CMK (cell line): ENCODE data around the gene TRNT1.

Source experiments
- DNase-seq: peaks from one replicate; pipeline ENCODE4 v3.0.0-alpha.2; 2010; ENCODE audit warnings: low read depth

The TRNT1 gene

GRCh38 chr3:3110749-3111361 is 15.9 kb upstream of the TRNT1 start:
- DNase-seq = no peak

DNA sequence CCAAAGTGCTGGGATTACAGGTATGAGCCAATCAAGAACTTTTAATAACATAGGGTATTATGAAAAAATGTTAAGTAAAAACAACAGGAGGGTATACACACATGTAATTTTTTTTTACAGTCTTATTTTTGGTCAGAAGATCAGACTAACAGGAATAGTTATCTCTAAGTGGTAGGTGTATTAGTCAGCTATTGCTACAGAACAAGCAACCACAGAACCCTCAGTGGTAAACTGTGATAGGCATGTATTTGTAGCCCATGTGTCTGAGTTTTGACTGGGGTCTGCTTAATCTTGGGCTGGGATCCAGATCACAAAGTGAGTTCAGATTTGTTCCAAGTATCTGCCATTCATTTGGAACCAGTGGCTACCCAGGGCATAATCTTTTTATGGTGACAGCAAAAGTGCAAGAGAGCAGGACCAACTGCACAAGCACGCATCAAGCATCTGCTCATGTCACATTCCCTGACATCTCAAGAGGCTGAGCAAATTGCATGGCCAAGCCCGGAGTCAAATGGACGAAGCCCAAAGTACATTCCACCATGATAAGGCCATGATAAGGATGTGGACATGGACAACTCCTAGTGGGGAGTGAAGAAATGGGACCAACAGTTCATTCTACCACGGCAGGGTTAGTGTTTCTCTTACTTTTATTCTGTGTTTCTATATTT is 13.6 kb upstream of the TRNT1 start:
- DNase-seq = no peak

GRCh38 chr3:3117651-3118050 is 9.1 kb upstream of the TRNT1 start:
- DNase-seq = no peak

DNA sequence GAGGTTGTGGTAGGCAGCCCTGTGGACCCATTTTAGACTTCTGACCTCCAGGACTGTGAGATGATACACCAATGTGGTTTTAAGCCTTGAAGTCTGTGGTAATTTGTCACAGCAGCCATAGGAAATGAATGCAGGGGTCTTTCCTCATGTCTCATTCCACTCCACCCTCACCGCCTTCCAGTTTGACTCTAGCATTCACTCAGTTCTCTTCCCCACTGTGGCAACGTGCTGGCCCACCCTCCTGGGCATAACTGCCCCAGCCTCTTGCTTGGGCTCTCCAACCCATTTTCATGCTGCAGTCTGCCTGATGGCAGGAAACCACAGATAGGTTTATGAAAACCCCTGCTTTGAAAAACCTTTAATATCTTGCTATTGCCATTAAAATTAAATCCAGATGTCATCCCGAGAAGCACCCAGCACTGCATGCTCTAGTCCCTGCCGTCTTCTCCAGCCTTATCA is 7.3 kb upstream of the TRNT1 start:
- DNase-seq = no peak

GRCh38 chr3:3125977-3126376 is 763 bp upstream of the TRNT1 start:
- DNase-seq = no peak

GRCh38 chr3:3127432-3128010 is 781 bp downstream of the TRNT1 start:
- DNase-seq = no peak

DNA sequence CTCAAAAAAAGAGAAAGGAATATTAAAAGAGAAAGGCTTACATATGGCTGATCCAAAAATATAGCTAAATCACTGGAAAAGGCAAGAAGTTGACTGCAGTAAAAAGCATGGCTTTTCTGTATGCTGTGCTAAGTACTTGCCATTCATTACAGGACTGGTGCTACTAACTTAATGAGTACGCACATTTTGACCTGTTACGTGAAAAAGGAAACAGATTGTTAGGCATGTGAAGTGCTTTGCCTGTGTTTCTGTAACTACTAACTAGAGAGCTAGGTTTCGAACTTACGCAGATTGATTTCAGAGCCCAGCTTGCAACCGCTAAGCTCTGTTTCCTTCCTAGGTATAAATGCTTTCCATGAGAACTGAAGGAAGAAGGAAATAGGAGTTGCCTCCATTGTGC is 2.8 kb downstream of the TRNT1 start:
- no peak for DNase-seq

DNA sequence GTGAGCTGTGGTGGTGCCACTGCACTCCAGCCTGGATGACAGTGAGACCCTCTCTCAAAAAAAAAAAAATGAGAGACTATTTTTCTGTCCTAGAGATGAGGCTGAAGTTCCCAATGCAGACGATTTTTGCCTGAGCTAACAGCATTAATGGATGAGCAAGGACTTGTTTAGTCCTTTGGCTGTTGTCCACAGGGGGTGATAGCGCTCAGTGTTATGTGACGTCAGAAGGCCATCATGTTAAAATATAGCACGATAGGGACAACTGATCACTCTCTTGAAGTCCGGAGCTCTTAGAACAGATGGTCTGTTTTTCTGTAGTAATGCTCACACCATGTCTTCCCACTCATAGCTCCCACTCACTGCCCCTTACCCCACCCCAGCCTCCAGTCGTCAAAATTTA is 6.8 kb downstream of the TRNT1 start:
- DNase-seq = no peak

- DNase-seq = no peak
Measured at GRCh38 chr3:3134750-3135448, 8.2 kb downstream of the TRNT1 start.

DNA sequence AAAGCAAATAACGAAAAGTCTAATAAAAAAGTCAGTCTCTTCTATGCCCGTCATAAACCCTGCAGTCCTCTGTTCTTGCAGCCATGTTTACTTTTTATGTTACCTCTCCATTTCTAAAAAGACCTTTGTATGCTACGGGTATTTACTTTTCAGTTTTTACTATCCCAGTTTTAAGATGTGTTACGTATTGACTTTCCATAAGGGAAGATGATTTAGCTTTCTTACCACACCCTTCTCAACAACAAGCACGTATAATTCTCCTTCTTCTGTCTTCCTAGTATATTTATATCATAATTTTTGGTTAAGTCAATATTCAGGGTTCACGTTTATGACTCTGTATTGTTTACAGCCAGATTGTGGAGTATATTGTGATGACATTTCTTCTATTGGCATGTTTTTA is 10.8 kb downstream of the TRNT1 start:
- no peak for DNase-seq

DNA sequence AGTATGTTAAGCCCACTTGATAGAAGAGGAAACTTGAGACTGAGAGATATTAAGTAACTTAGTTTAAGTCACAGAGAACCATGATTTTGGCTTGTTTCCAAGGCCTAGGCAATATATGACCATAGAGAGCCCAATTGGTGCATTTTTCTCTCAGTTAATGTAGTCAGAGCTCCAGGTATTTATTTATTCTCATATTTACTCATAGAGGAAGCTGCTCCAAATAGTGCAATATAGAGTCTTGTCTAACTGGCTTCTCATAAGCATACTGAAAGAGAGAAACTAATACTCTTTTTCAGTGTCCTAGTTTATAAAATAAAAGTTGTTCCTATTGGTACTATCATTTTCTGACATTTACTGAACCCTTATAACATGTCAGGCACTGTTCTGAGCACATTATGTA is 15.2 kb downstream of the TRNT1 start:
- DNase-seq = no peak

- no peak for DNase-seq
Measured at GRCh38 chr3:3145831-3146230, 19.1 kb downstream of the TRNT1 start.

GRCh38 chr3:3149560-3149959 is 22.8 kb downstream of the TRNT1 start:
- no peak for DNase-seq

DNA sequence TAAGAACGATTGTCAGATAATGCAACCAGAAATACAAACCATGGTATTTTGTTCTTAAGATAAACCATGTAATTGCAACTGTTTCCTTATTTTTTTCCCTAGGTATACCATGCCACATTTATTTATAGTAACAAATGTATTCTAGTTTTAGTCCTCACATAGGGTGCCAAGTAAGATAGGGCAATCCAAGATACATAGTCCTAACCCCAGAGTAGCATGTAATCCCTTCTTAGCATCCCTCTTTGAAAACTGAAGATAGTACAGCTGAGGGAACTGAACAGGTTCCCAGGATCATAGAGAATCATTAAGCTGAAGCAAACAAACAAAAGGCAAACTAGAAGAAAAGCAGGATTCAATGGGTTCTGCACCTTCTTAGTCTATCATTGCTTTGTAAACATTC is 24.8 kb downstream of the TRNT1 start:
- no peak for DNase-seq

GRCh38 chr3:3154879-3155610 is 28.3 kb downstream of the TRNT1 start:
- DNase-seq = no peak

GRCh38 chr3:3157484-3157883 is 30.7 kb downstream of the TRNT1 start:
- DNase-seq = no peak

GRCh38 chr3:3160826-3161225 is 34.1 kb downstream of the TRNT1 start:
- no peak for DNase-seq

- DNase-seq = no peak
Measured at GRCh38 chr3:3165241-3165640, 38.5 kb downstream of the TRNT1 start.

DNA sequence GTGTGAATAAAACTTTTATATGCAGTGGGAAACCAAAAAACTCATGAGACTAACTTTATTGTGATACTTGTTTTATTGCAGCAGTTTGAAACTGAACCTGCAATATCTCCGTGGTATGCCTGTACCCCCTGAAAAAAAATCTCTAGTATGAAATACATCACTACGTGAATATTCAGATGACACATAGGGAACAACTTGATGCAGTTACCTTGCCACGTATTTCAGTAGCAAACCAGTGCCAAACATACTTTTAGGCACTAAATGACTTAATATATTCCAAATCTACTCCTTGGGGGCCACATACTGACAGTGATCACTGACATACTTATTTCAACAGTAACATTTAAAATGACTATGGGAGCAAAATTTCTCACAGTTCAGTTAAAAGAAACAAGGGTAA is 38.9 kb downstream of the TRNT1 start:
- no peak for DNase-seq

DNA sequence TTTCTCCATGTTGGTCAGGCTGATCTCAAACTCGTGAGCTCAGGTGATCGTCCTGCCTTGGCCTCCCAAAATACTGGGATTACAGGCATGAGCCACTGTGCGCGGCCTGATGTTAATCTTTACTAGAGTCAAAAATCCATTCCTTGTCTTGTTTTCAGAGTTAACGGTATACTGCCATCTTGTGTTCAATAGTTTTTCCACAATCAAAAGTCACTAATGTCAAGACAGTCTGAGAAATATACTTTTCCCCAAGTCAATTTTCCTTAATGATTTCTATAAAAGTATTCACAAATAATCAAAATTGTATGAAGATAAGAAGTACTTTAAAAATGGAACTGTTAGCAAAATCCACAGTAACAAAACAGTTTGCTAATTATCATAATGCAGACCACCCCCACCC is 44.3 kb downstream of the TRNT1 start:
- DNase-seq = no peak

DNA sequence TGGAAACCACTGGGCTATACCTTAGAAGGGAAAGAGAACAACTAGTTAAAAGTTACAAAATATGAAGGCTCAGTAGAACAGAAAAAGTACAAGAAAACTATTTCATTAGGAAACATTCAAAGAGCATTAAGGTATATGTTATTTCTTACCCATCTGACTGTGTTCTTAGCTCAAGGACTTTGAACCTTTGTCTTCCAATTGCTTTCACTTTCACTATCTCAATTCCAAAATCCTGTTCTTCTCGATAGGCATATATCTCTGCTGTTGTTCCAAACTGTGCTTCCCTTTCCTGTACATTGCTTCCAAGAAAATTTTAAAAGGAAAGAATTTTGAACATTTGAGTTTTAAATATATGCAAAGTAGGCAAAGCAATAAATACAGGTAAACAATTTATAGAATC is 45.9 kb downstream of the TRNT1 start:
- no peak for DNase-seq

- DNase-seq = no peak
Measured at GRCh38 chr3:3177861-3178497, 51.2 kb downstream of the TRNT1 start.
